Measurements from ENCODE around the gene PCDHGA10.
"Not testable (repeated sequence)": the region's sequence is repeated elsewhere in the genome, so short reads cannot be mapped to it uniquely, and the experiment has no call there.

DNA sequence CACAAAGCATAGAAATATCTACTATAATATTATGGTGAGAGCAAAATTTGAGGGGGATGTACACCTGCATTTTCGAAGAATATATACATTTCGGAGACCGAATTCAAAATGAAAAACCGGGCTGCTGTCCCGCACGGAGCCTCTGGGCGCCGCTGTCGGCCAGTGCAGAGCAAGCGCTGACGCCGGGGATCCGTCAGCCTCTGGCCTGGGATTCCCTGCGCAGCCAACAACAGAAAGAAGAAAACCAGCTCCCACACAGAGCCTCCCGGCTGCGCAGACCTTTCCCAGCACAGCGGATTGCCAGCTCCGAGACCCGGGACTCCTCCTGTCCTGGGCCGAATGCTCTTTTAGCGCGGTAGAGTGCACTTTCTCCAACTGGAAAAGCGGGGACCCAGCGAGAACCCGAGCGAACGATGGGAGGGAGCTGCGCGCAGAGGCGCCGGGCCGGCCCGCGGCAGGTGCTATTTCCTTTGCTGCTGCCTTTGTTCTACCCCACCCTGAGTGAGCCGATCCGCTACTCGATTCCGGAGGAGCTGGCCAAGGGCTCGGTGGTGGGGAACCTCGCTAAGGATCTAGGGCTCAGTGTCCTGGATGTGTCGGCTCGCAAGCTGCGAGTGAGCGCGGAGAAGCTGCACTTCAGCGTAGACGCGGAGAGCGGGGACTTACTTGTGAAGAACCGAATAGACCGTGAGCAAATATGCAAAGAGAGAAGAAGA is 4.8 kb upstream of the PCDHGA10 start, which contains the start of gene PCDHGB6:
- TF ChIP-seq, protein P1, sequence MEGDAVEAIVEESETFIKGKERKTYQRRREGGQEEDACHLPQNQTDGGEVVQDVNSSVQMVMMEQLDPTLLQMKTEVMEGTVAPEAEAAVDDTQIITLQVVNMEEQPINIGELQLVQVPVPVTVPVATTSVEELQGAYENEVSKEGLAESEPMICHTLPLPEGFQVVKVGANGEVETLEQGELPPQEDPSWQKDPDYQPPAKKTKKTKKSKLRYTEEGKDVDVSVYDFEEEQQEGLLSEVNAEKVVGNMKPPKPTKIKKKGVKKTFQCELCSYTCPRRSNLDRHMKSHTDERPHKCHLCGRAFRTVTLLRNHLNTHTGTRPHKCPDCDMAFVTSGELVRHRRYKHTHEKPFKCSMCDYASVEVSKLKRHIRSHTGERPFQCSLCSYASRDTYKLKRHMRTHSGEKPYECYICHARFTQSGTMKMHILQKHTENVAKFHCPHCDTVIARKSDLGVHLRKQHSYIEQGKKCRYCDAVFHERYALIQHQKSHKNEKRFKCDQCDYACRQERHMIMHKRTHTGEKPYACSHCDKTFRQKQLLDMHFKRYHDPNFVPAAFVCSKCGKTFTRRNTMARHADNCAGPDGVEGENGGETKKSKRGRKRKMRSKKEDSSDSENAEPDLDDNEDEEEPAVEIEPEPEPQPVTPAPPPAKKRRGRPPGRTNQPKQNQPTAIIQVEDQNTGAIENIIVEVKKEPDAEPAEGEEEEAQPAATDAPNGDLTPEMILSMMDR (IDR thresholded peaks at IDR 0.05), result peak; percentile 78
- TF ChIP-seq ZFX (IDR thresholded peaks at IDR 0.05; ENCODE audit: borderline replicate concordance), result not testable (repeated sequence)

Data from 22Rv1 (cell line).